H7 (cell line): ENCODE data around the gene BUD23. TPM values are rescaled to one million over a fixed set of nuclear protein-coding genes. Genes with fewer than 3 reads are reported as not detected.
"Not testable (repeated sequence)": the region's sequence is repeated elsewhere in the genome, so short reads cannot be mapped to it uniquely, and the experiment has no call there.

Source experiments
- DNase-seq: peaks from one replicate; pipeline ENCODE4 v3.0.0; 2012
- H3K27me3 ChIP-seq: 2 replicates; pipeline ENCODE4 v1.6.0; 2011; ENCODE audit warnings: mild to moderate bottlenecking, low read length; ENCODE audit not compliant: control insufficient read depth, insufficient read depth
- H3K36me3 ChIP-seq: replicated peaks from 2 replicates; pipeline ENCODE4 v1.5.1; 2011; ENCODE audit warnings: low read length; ENCODE audit not compliant: control insufficient read depth, insufficient read depth
- H3K4me3 ChIP-seq: 2 replicates; pipeline ENCODE4 v1.5.1; 2011; ENCODE audit warnings: low read depth, mild to moderate bottlenecking, control low read depth, low read length, moderate library complexity; ENCODE audit not compliant: insufficient read depth
- total RNA-seq: library from RNA; depleted of rRNA; stranded (reverse); fragments of >200 nt; shearing (Covaris generic); gene quantifications from 2 replicates; pipeline ENCODE4 v1.2.3, GENCODE V29; 2014

Gene BUD23
- total RNA-seq, 1 experiment from 2014 or later: 48.0 TPM

- DNase-seq: no peak
- H3K36me3 ChIP-seq: no peaks in the 10 kb centered on the region
- H3K4me3 ChIP-seq: no peak overlapping the region
- H3K27me3 ChIP-seq: peaks cover 16% of the 10 kb centered on the region
Observed at GRCh38 chr7:73716318-73716890, 33.0 kb downstream of the BUD23 start.

GRCh38 chr7:73717025-73717807, 33.8 kb downstream of the BUD23 start:
- H3K36me3 ChIP-seq: no peaks in the 10 kb centered on the region
- no peak overlapping the region for H3K4me3 ChIP-seq
- peaks cover 16% of the 10 kb centered on the region for H3K27me3 ChIP-seq
- no peak for DNase-seq

GRCh38 chr7:73717991-73718405, 34.6 kb downstream of the BUD23 start:
- H3K4me3 ChIP-seq: no peak overlapping the region
- H3K27me3 ChIP-seq: peaks cover 16% of the 10 kb centered on the region
- DNase-seq: no peak
- no peaks in the 10 kb centered on the region for H3K36me3 ChIP-seq

GRCh38 chr7:73718438-73718881, 35.1 kb downstream of the BUD23 start:
- Histone ChIP-seq H3K36me3 (no peaks in the 10 kb centered on the region), H3K4me3 (peak overlapping the region; percentile 70), H3K27me3 (peaks cover 16% of the 10 kb centered on the region)
- DNase-seq: no peak

- Histone ChIP-seq H3K36me3 (no peaks in the 10 kb centered on the region), H3K27me3 (peaks cover 16% of the 10 kb centered on the region), H3K4me3 (peak within 1 kb of the TSS; percentile 70)
- DNase-seq: peak; percentile 99
Observed at GRCh38 chr7:73718905-73719805, 35.8 kb downstream of the BUD23 start, which contains the start of gene STX1A. STX1A (minus strand) TSS chr7:73719669; CDS start chr7:73719631, 38 bp downstream.

- Histone ChIP-seq H3K27me3 (peaks cover 16% of the 10 kb centered on the region), H3K36me3 (no peaks in the 10 kb centered on the region), H3K4me3 (peak overlapping the region; percentile 38)
- DNase-seq: no peak
Observed at GRCh38 chr7:73719806-73720169, 36.4 kb downstream of the BUD23 start.

- not testable (repeated sequence) for DNase-seq, H3K36me3 ChIP-seq, H3K4me3 ChIP-seq
- H3K27me3 ChIP-seq: peaks cover 16% of the 10 kb centered on the region
Observed at GRCh38 chr7:73720443-73720842, 37.0 kb downstream of the BUD23 start.

- Histone ChIP-seq H3K4me3 (no peak overlapping the region), H3K27me3 (peaks cover 16% of the 10 kb centered on the region), H3K36me3 (no peaks in the 10 kb centered on the region)
- peak; percentile 7 for DNase-seq
Observed at GRCh38 chr7:73721377-73721817, 38.0 kb downstream of the BUD23 start.

- not testable (repeated sequence) for H3K4me3 ChIP-seq, H3K36me3 ChIP-seq, DNase-seq
- peaks cover 16% of the 10 kb centered on the region for H3K27me3 ChIP-seq
Observed at GRCh38 chr7:73722182-73722581, 38.8 kb downstream of the BUD23 start.

GRCh38 chr7:73722785-73723184, 39.4 kb downstream of the BUD23 start:
- H3K27me3 ChIP-seq: peaks cover 16% of the 10 kb centered on the region
- H3K4me3 ChIP-seq: no peak overlapping the region
- DNase-seq: no peak
- H3K36me3 ChIP-seq: no peaks in the 10 kb centered on the region

- Histone ChIP-seq H3K4me3 (no peak overlapping the region), H3K27me3 (peaks cover 7% of the 10 kb centered on the region)
- no peak for DNase-seq
Observed at GRCh38 chr7:73723813-73724212, 40.4 kb downstream of the BUD23 start.

GRCh38 chr7:73726083-73726466, 42.7 kb downstream of the BUD23 start:
- no peaks in the 10 kb centered on the region for H3K36me3 ChIP-seq
- H3K4me3 ChIP-seq: no peak overlapping the region
- no peaks in the 10 kb centered on the region; the same call in 1 of the 2 replicates for H3K27me3 ChIP-seq
- no peak for DNase-seq

More at GRCh38 chr7:73723813-73724212, 40.4 kb downstream of the BUD23 start:
- no peaks in the 10 kb centered on the region for H3K36me3 ChIP-seq

- H3K27me3 ChIP-seq: no peaks in the 10 kb centered on the region
- no peak overlapping the region for H3K4me3 ChIP-seq
- no peak for DNase-seq
- no peaks in the 10 kb centered on the region for H3K36me3 ChIP-seq
Observed at GRCh38 chr7:73727952-73728351, 44.6 kb downstream of the BUD23 start.

GRCh38 chr7:73728551-73728950, 45.2 kb downstream of the BUD23 start:
- H3K4me3 ChIP-seq: no peak overlapping the region
- H3K27me3 ChIP-seq: no peaks in the 10 kb centered on the region
- no peak for DNase-seq
- no peaks in the 10 kb centered on the region for H3K36me3 ChIP-seq
